HuH-7 (cell line): ENCODE data around the gene CCL16.
"Not testable (repeated sequence)": the region's sequence is repeated elsewhere in the genome, so short reads cannot be mapped to it uniquely, and the experiment has no call there.

Experiments
- DNase-seq: peaks from one replicate; pipeline ENCODE4 v3.0.0; 2011; ENCODE audit warnings: low spot score

Gene CCL16

GRCh38 chr17:35984140-35984539 is 2.8 kb upstream of the CCL16 start:
- DNase-seq, result no peak

- no peak for DNase-seq
Measured at GRCh38 chr17:35982409-35983191, 1.3 kb upstream of the CCL16 start.

- DNase-seq, result peak; percentile 43
Measured at GRCh38 chr17:35981908-35982330, 622 bp upstream of the CCL16 start.

GRCh38 chr17:35978346-35978745 is 3.0 kb downstream of the CCL16 start:
- no peak for DNase-seq

- no peak for DNase-seq
Measured at GRCh38 chr17:35977509-35977908, 3.8 kb downstream of the CCL16 start.

GRCh38 chr17:35973333-35974260 is 7.7 kb downstream of the CCL16 start:
- DNase-seq, result peak; percentile 66

- no peak for DNase-seq
Measured at GRCh38 chr17:35972945-35973332, 8.4 kb downstream of the CCL16 start.

- no peak for DNase-seq
Measured at GRCh38 chr17:35972535-35972934, 8.8 kb downstream of the CCL16 start.

GRCh38 chr17:35972066-35972465 is 9.2 kb downstream of the CCL16 start:
- DNase-seq, result no peak

- DNase-seq, result peak; percentile 37
Measured at GRCh38 chr17:35969558-35970380, 11.5 kb downstream of the CCL16 start.

GRCh38 chr17:35968520-35969054 is 12.7 kb downstream of the CCL16 start:
- no peak for DNase-seq

GRCh38 chr17:35965272-35965671 is 16.0 kb downstream of the CCL16 start:
- no peak for DNase-seq

GRCh38 chr17:35963663-35964062 is 17.6 kb downstream of the CCL16 start:
- DNase-seq, result no peak

GRCh38 chr17:35953720-35954119 is 27.6 kb downstream of the CCL16 start:
- no peak for DNase-seq

- no peak for DNase-seq
Measured at GRCh38 chr17:35949401-35949800, 31.9 kb downstream of the CCL16 start.

- DNase-seq, result no peak
Measured at GRCh38 chr17:35948092-35948491, 33.2 kb downstream of the CCL16 start.

- DNase-seq, result peak; percentile 38
Measured at GRCh38 chr17:35947156-35947585, 34.1 kb downstream of the CCL16 start.

GRCh38 chr17:35944151-35944550 is 37.1 kb downstream of the CCL16 start:
- DNase-seq, result no peak

GRCh38 chr17:35943537-35943936 is 37.8 kb downstream of the CCL16 start, which contains the start of gene LYZL6:
Gene LYZL6, minus strand, starts transcription at chr17:35943713. Its CDS starts 4,357 bp downstream, at chr17:35939356.
- DNase-seq, result no peak

- no peak for DNase-seq
Measured at GRCh38 chr17:35942588-35943186, 38.6 kb downstream of the CCL16 start.

GRCh38 chr17:35938492-35938891 is 42.8 kb downstream of the CCL16 start:
- not testable (repeated sequence) for DNase-seq
